Measurements from ENCODE around the gene ANKRA2.

DNA sequence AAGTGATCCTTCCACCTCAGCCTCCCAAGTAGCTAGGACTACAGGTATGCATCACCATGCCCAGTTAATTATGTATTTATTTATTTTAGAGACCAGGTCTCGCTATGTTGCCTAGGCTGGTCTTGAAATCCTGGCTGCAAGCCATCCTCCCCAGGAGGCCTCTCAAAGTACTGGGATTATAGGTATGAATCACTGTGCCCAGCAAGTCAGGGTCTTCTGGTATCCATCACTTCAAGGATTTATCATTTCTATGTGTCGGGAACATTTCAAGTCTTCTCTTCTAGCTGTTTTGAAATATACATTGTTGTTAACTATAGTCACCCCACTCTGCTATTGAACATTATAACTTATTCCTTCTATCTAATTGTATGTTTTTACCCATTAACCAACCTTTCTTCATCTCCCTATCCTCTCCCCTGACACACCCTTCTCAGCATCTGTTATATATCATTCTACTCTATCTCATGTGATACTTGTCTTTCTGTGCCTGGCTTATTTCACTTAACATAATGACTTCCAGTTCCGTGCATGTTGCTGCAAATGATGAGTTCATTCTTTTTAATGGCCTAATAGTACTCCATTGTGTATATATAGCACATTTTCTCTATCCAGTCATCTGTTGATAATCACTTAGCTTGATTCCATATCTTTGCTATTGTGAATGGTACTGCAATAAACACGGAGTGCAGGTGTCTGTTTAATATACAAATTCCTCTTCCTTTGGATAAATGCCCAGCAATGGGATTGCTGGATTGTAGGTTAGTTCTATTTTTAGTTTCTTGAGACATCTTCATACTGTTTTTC, 26.5 kb upstream of the ANKRA2 start:
- TF ChIP-seq EZH2 (IDR thresholded peaks at IDR 0.05) (no peak), POLR2AphosphoS5 (IDR thresholded peaks at IDR 0.05; ENCODE audit: borderline replicate concordance, low read depth, low read length) (no peak)
